GM12878 (cell line): ENCODE measurements around the gene STAT3. TPM values are rescaled to one million over a fixed set of nuclear protein-coding genes. Genes with fewer than 3 reads are reported as not detected.

Source experiments
- ATAC-seq: fragments of 200-7000 bp; cut with Tn5 transposase; 3 replicates; pipeline ENCODE4 v1.9.1; 2020; ENCODE audit warnings: mild to moderate bottlenecking, moderate library complexity
- BruUV-seq: library from RNA; stranded (reverse); fragments of 400-500 nt; replicated peaks from 2 replicates; lab custom pipeline; 2021; lab: Mats Ljungman, UMichigan
- CTCF ChIA-PET: fragments of 300-600 bp; sonication (Branson Sonifier 250); formaldehyde crosslinking; extraction: SDS; loops from one replicate; lab custom pipeline; 2021; ENCODE audit warnings: inconsistent platforms; lab: Yijun Ruan, JAX
- POLR2A ChIA-PET: fragments of 350-600 bp; formaldehyde crosslinking; extraction: SDS; loops from one replicate; lab custom pipeline; 2021; ENCODE audit warnings: inconsistent platforms; lab: Charles Lee
- RAD21 ChIA-PET: fragments of 300-600 bp; sonication (Branson Sonifier 250); formaldehyde crosslinking; loops from one replicate; lab custom pipeline; 2023; ENCODE audit warnings: antibody characterized with exemption; ENCODE audit not compliant: unreplicated experiment; lab: Charles Lee
- SMC1A ChIA-PET: fragments of 300-600 bp; sonication (Branson Sonifier 250); formaldehyde crosslinking; loops from one replicate; lab custom pipeline; 2023; ENCODE audit not compliant: unreplicated experiment, uncharacterized antibody; lab: Charles Lee
- DNase-seq: peaks from one replicate; pipeline ENCODE4 v3.0.0-alpha.2; 2011; ENCODE audit warnings: low read depth, low spot score
- FAIRE-seq: peaks from 3 replicates; lab custom pipeline; 2011; peaks lifted over from hg19 to GRCh38; lab: Jason Lieb, UNC
- H2AFZ ChIP-seq: 2 replicates; pipeline ENCODE4 v1.6.0; 2011; ENCODE audit warnings: low read depth, low read length, control low read depth; ENCODE audit not compliant: control insufficient read depth
- H3K27ac ChIP-seq: 2 replicates; pipeline ENCODE4 v1.5.1; 2011; ENCODE audit warnings: control low read depth; ENCODE audit not compliant: control insufficient read depth, insufficient read depth
- H3K27me3 ChIP-seq, 2 experiments: replicated peaks in 1 of 2; 2 replicates each; pipeline versions ENCODE4 v1.6.0 to v1.6.1; 2011; ENCODE audit warnings: low read length in 1 of 2; ENCODE audit not compliant: control insufficient read depth in 2 of 2, insufficient read depth in 2 of 2
- H3K36me3 ChIP-seq, 2 experiments: 2 replicates each; pipeline ENCODE4 v1.5.1; 2011; ENCODE audit warnings: low read length in 1 of 2; ENCODE audit not compliant: control insufficient read depth in 2 of 2, insufficient read depth in 2 of 2
- H3K4me1 ChIP-seq: 2 replicates; pipeline ENCODE4 v1.6.1; 2011; ENCODE audit warnings: mild to moderate bottlenecking, low read length, moderate library complexity, mixed read lengths; ENCODE audit not compliant: control insufficient read depth, insufficient read depth
- H3K4me2 ChIP-seq: 2 replicates; pipeline ENCODE4 v1.6.0; 2011; ENCODE audit warnings: control low read depth; ENCODE audit not compliant: control insufficient read depth, insufficient read depth
- H3K4me3 ChIP-seq: fragments of 200-600 bp; sonication (generic); 2 replicates; pipeline ENCODE4 v1.5.1; 2016
- H3K79me2 ChIP-seq: 2 replicates; pipeline ENCODE4 v1.6.0; 2011; ENCODE audit warnings: low read length; ENCODE audit not compliant: control insufficient read depth, insufficient read depth
- H3K9ac ChIP-seq: 2 replicates; pipeline ENCODE4 v1.8.0; 2011; ENCODE audit warnings: low read length, control low read depth, mixed read lengths; ENCODE audit not compliant: control insufficient read depth, insufficient read depth
- H3K9me3 ChIP-seq: replicated peaks from 3 replicates; pipeline ENCODE4 v1.5.1; 2011; ENCODE audit warnings: mild to moderate bottlenecking, low read length; ENCODE audit not compliant: control insufficient read depth, insufficient read depth
- H4K20me1 ChIP-seq: 2 replicates; pipeline ENCODE4 v1.6.0; 2011; ENCODE audit not compliant: control insufficient read depth, insufficient read depth
- CUX1 ChIP-seq: IDR thresholded peaks from 2 replicates; pipeline ENCODE4 v1.6.1; 2012; ENCODE audit warnings: improper control_type of control experiment, low read depth, low read length; ENCODE audit not compliant: insufficient replicate concordance
- GATAD2B ChIP-seq: fragments of 450-650 bp; conservative IDR thresholded peaks from 2 replicates; pipeline ENCODE4 v1.6.1; 2017; ENCODE audit warnings: low read depth, mild to moderate bottlenecking, moderate library complexity
- HSF1 ChIP-seq: fragments of 150-350 bp; IDR thresholded peaks from 2 replicates; pipeline ENCODE4 v1.6.1; 2014; ENCODE audit warnings: mild to moderate bottlenecking, low read depth, low read length
- IRF3 ChIP-seq: fragments of 450-650 bp; IDR thresholded peaks from 2 replicates; pipeline ENCODE4 v1.6.1; 2014; ENCODE audit warnings: mild to moderate bottlenecking
- NBN ChIP-seq: fragments of 450-650 bp; IDR thresholded peaks from 2 replicates; pipeline ENCODE4 v1.6.1; 2016
- PBX3 ChIP-seq: IDR thresholded peaks from 2 replicates; pipeline ENCODE4 v1.6.1; 2011; ENCODE audit warnings: mild to moderate bottlenecking, low read depth, low read length, moderate library complexity; ENCODE audit not compliant: insufficient replicate concordance
- PML ChIP-seq: IDR thresholded peaks from 2 replicates; pipeline ENCODE4 v1.6.1; 2012; ENCODE audit warnings: low read length, inconsistent platforms
- SIX5 ChIP-seq: IDR thresholded peaks from 2 replicates; pipeline ENCODE4 v1.6.1; 2011; ENCODE audit warnings: mild to moderate bottlenecking, low read depth, low read length, moderate library complexity; ENCODE audit not compliant: severe bottlenecking
- SMAD5 ChIP-seq: IDR thresholded peaks from 2 replicates; pipeline ENCODE4 v1.6.1; 2016; ENCODE audit warnings: antibody characterized with exemption, low read depth
- USF2 ChIP-seq: IDR thresholded peaks from 2 replicates; pipeline ENCODE4 v1.6.1; 2011; ENCODE audit warnings: low read depth, low read length, improper control_type of control experiment, borderline replicate concordance
- ZBTB33 ChIP-seq: fragments of 450-650 bp; IDR thresholded peaks from 2 replicates; pipeline ENCODE4 v1.6.1; 2017; ENCODE audit warnings: mild to moderate bottlenecking
- WGBS: methylation state at CpG from one replicate; pipeline ENCODE4 v1.1.6; 2016; ENCODE audit warnings: low lambda C conversion rate; ENCODE audit not compliant: insufficient replicate concordance, insufficient coverage; ENCODE audit errors: missing lambda C conversion rate; 5-methylcytosine and 5-hydroxymethylcytosine counted together
- in situ Hi-C: fragments of 300-500 bp; cut with MboI; formaldehyde crosslinking; loops from 9 replicates; pipeline ENCODE4 v1.14.3; 2018; ENCODE audit warnings: mixed read lengths
- intact Hi-C: fragments of 100-400 bp; cut with micrococcal nuclease; formaldehyde crosslinking; loops from one replicate; pipeline ENCODE4 v1.14.2; 2022; ENCODE audit not compliant: unreplicated experiment
- polyA plus RNA-seq, 11 experiments: library from polyadenylated mRNA; depleted of rRNA in 4 of 11; unstranded in 6 of 11; stranded (reverse) in 5 of 11; fragments of >200 nt; fragmentation: Nextera tagmentation in 4 of 11; fragmentation: Illumina TruSeq in 1 of 11; extraction: Ambion mirVana in 4 of 11; extraction: Trizol in 1 of 11; gene quantifications; 1 replicate in 1 of 11; 2 replicates in 10 of 11; pipeline versions ENCODE4 v1.2.1 to v1.2.3, GENCODE V29; 2011 to 2016; ENCODE audit warnings: inconsistent platforms in 2 of 11, missing spikeins in 2 of 11, low read depth in 1 of 11
- total RNA-seq, 4 experiments: library from RNA; depleted of rRNA in 3 of 4; stranded (reverse); fragments of >200 nt in 3 of 4; fragmentation: Illumina TruSeq in 1 of 4; extraction: Trizol in 1 of 4; gene quantifications; 2 replicates each; pipeline versions ENCODE4 v1.2.1 to v1.2.3, GENCODE V29; 2013 to 2021

Gene STAT3
- total and polyA plus RNA-seq, 10 of the 15 experiments (the other 5 are each of a cell fraction or from before 2014, with no cell fraction given) = 18.4 to 96.4 (median 60.9) TPM

GRCh38 chr17:42359133-42359532 lies 29.1 kb downstream of the STAT3 start:
- RAD21 ChIA-PET = interaction anchor here (0.7 to 2.1 kb wide), 6 partner anchors 10 to 241 kb away, joined by 3 to 7 read pairs (median 4); no protein-coding TSS in a partner anchor
- Histone ChIP-seq H3K4me2 (no peak overlapping the region), H2AFZ (no peak overlapping the region), H3K79me2 (peaks cover 82% of the 10 kb centered on the region), H3K9me3 (peaks cover 2% of the 10 kb centered on the region; the same call in 2 of the 3 replicates), H3K4me3 (no peak overlapping the region), H3K9ac (no peak overlapping the region), H3K4me1 (peaks cover 42% of the 10 kb centered on the region), H3K27me3 (no peaks in the 10 kb centered on the region), H3K36me3 (no peaks in the 10 kb centered on the region), H3K27ac (no peak overlapping the region), H4K20me1 (peaks cover 7% of the 10 kb centered on the region; the same call in 1 of the 2 replicates)
- no TSS peak for BruUV-seq
- in situ Hi-C loops (no loop called here), intact Hi-C loops (no loop called here)
- ATAC-seq = no peak
- SMC1A ChIA-PET = interaction anchor here (1.1 to 2.9 kb wide), 15 partner anchors 8 to 74 kb away, joined by 3 to 14 read pairs (median 6); partner anchors contain the start of gene STAT3
- DNase-seq = no peak
- FAIRE-seq = no peak
- CTCF ChIA-PET = interaction anchor here (0.8 to 3.2 kb wide), 5 partner anchors 10 to 324 kb away, joined by 3 to 14 read pairs (median 3); no protein-coding TSS in a partner anchor
- 90% methylated on average over 7 of the region's 7 CpGs for WGBS
- POLR2A ChIA-PET = interaction anchor here (0.6 to 2.2 kb wide), 10 partner anchors 10 to 331 kb away, joined by 3 to 20 read pairs (median 5); partner anchors contain the start of gene STAT3
- no peak for TF ChIP-seq USF2
- no peak for TF ChIP-seq SMAD5
- TF ChIP-seq HSF1 = no peak
- no peak for TF ChIP-seq SIX5
- no peak for TF ChIP-seq NBN
- TF ChIP-seq ZBTB33 = no peak
- TF ChIP-seq PML = no peak
- no peak for TF ChIP-seq IRF3
- no peak for TF ChIP-seq CUX1
- TF ChIP-seq PBX3 = no peak
- TF ChIP-seq GATAD2B = no peak
